Hepatocyte (in vitro differentiated cells): ENCODE measurements around the gene PLXNA2. TPM values are rescaled to one million over a fixed set of nuclear protein-coding genes. Genes with fewer than 3 reads are reported as not detected.

ENCODE experiments used
- DNase-seq: peaks from one replicate; pipeline ENCODE4 v3.0.0-alpha.2; 2016; ENCODE audit warnings: low spot score
- H2AFZ ChIP-seq: fragments of 200-600 bp; sonication (generic); 2 replicates; pipeline ENCODE4 v1.6.0; 2016; ENCODE audit warnings: antibody characterized with exemption, mild to moderate bottlenecking
- H3K27ac ChIP-seq: fragments of 200-600 bp; sonication (generic); 2 replicates; pipeline ENCODE4 v1.5.1; 2016; ENCODE audit warnings: mild to moderate bottlenecking
- H3K27me3 ChIP-seq: fragments of 200-600 bp; sonication (generic); 2 replicates; pipeline ENCODE4 v1.6.1; 2016
- H3K36me3 ChIP-seq: fragments of 200-600 bp; sonication (generic); replicated peaks from 2 replicates; pipeline ENCODE4 v1.5.1; 2016; ENCODE audit warnings: low read depth; ENCODE audit not compliant: insufficient read depth
- H3K4me1 ChIP-seq: fragments of 200-600 bp; sonication (generic); 2 replicates; pipeline ENCODE4 v1.5.1; 2016; ENCODE audit warnings: mild to moderate bottlenecking, moderate library complexity; ENCODE audit not compliant: insufficient read depth
- H3K4me2 ChIP-seq: fragments of 200-600 bp; sonication (generic); 2 replicates; pipeline ENCODE4 v1.6.0; 2016
- H3K4me3 ChIP-seq: fragments of 200-600 bp; sonication (generic); 2 replicates; pipeline ENCODE4 v1.5.1; 2016; ENCODE audit warnings: mild to moderate bottlenecking
- H3K79me2 ChIP-seq: fragments of 200-600 bp; sonication (generic); 2 replicates; pipeline ENCODE4 v1.6.0; 2017; ENCODE audit warnings: mild to moderate bottlenecking
- H3K9me2 ChIP-seq: fragments of 200-600 bp; sonication (generic); replicated peaks from 2 replicates; pipeline ENCODE4 v1.6.0; 2017; ENCODE audit warnings: mild to moderate bottlenecking; ENCODE audit not compliant: insufficient read depth
- H3K9me3 ChIP-seq: fragments of 200-600 bp; sonication (generic); 2 replicates; pipeline ENCODE4 v1.5.1; 2016; ENCODE audit warnings: low read depth, mild to moderate bottlenecking
- H4K20me1 ChIP-seq: fragments of 200-600 bp; sonication (generic); 2 replicates; pipeline ENCODE4 v1.6.0; 2016; ENCODE audit warnings: mild to moderate bottlenecking; ENCODE audit not compliant: insufficient read depth, poor library complexity, severe bottlenecking
- CTCF ChIP-seq: fragments of 200-600 bp; sonication (generic); IDR thresholded peaks from 2 replicates; pipeline ENCODE4 v1.5.1; 2016; ENCODE audit warnings: antibody characterized with exemption, mild to moderate bottlenecking; ENCODE audit not compliant: poor library complexity
- EZH2 ChIP-seq: fragments of 200-600 bp; sonication (generic); IDR thresholded peaks from 2 replicates; pipeline ENCODE4 v1.6.1; 2016; ENCODE audit warnings: antibody characterized with exemption, mild to moderate bottlenecking, borderline replicate concordance
- EZH2phosphoT487 ChIP-seq: fragments of 200-600 bp; sonication (generic); IDR thresholded peaks from one replicate; pipeline ENCODE4 v1.6.1; 2018; ENCODE audit warnings: antibody characterized with exemption, mild to moderate bottlenecking, low read depth, moderate library complexity; ENCODE audit not compliant: unreplicated experiment, severe bottlenecking
- WGBS: methylation state at CpG from one replicate; pipeline ENCODE4 v1.1.6; 2016; ENCODE audit warnings: low lambda C conversion rate; ENCODE audit errors: missing lambda C conversion rate; 5-methylcytosine and 5-hydroxymethylcytosine counted together
- polyA plus RNA-seq: library from polyadenylated mRNA; unstranded; fragments of >200 nt; fragmentation: Nextera tagmentation; extraction: Ambion mirVana; gene quantifications from 2 replicates; pipeline ENCODE4 v1.2.1, GENCODE V29; 2016
- total RNA-seq: library from RNA; depleted of rRNA; stranded (reverse); fragments of >200 nt; gene quantifications from 2 replicates; pipeline ENCODE4 v1.2.3, GENCODE V29; 2014

PLXNA2 gene
- total and polyA plus RNA-seq, 2 experiments from 2014 or later, result 9.8 to 13.1 TPM

- Histone ChIP-seq H3K4me1 (peaks cover 18% of the 10 kb centered on the region), H3K36me3 (no peaks in the 10 kb centered on the region), H3K4me2 (no peak overlapping the region), H2AFZ (no peak overlapping the region), H3K27me3 (no peaks in the 10 kb centered on the region), H3K9me3 (no peaks in the 10 kb centered on the region), H3K27ac (no peak overlapping the region), H3K4me3 (no peak overlapping the region), H3K79me2 (no peaks in the 10 kb centered on the region), H3K9me2 (no peaks in the 10 kb centered on the region), H4K20me1 (no peaks in the 10 kb centered on the region)
- TF ChIP-seq EZH2 (no peak), EZH2phosphoT487 (no peak), CTCF (no peak)
- WGBS, result 69% methylated on average over 6 of the region's 6 CpGs
- no peak for DNase-seq
Observed at GRCh38 chr1:208250613-208251012, 6.4 kb upstream of the PLXNA2 start.

- no peaks in the 10 kb centered on the region for H3K9me3 ChIP-seq
- no peak overlapping the region for H3K27ac ChIP-seq
- no peak overlapping the region for H2AFZ ChIP-seq
- WGBS, result 82% methylated on average over 5 of the region's 5 CpGs
- DNase-seq, result no peak
- H3K36me3 ChIP-seq, result no peaks in the 10 kb centered on the region
- TF ChIP-seq CTCF (no peak), EZH2phosphoT487 (no peak), EZH2 (no peak)
- no peak overlapping the region for H3K4me3 ChIP-seq
- no peaks in the 10 kb centered on the region for H3K27me3 ChIP-seq
- no peaks in the 10 kb centered on the region for H4K20me1 ChIP-seq
- no peaks in the 10 kb centered on the region for H3K9me2 ChIP-seq
- peaks cover 21% of the 10 kb centered on the region for H3K4me1 ChIP-seq
- no peaks in the 10 kb centered on the region for H3K79me2 ChIP-seq
- H3K4me2 ChIP-seq, result no peak overlapping the region
Observed at GRCh38 chr1:208248991-208249696, 5.0 kb upstream of the PLXNA2 start.

- TF ChIP-seq EZH2 (no peak), EZH2phosphoT487 (no peak), CTCF (no peak)
- H3K4me2 ChIP-seq, result no peak overlapping the region
- H3K36me3 ChIP-seq, result no peaks in the 10 kb centered on the region
- no peaks in the 10 kb centered on the region for H3K9me3 ChIP-seq
- H3K9me2 ChIP-seq, result no peaks in the 10 kb centered on the region
- no peak overlapping the region for H3K27ac ChIP-seq
- no peak overlapping the region for H2AFZ ChIP-seq
- H4K20me1 ChIP-seq, result no peaks in the 10 kb centered on the region
- peaks cover 4% of the 10 kb centered on the region for H3K79me2 ChIP-seq
- 51% methylated on average over 6 of the region's 7 CpGs for WGBS
- no peaks in the 10 kb centered on the region for H3K27me3 ChIP-seq
- DNase-seq, result no peak
- peaks cover 21% of the 10 kb centered on the region for H3K4me1 ChIP-seq
- H3K4me3 ChIP-seq, result no peak overlapping the region
Observed at GRCh38 chr1:208248307-208248801, 4.2 kb upstream of the PLXNA2 start.
